Activated CD4-positive, CD25-positive, alpha-beta regulatory T cell treated with anti-CD3 and anti-CD28 coated beads, Interleukin-2, amount 50 U/mL, for 72 hours (primary cell): ENCODE measurements around the gene NEK7.

ENCODE experiments used
- DNase-seq: peaks from one replicate; pipeline ENCODE4 v3.0.0; 2021

Gene NEK7

GRCh38 chr1:198363625-198364151 is 206.9 kb downstream of the NEK7 start:
- DNase-seq: no peak

GRCh38 chr1:198364471-198364870 is 207.7 kb downstream of the NEK7 start:
- no peak for DNase-seq

- DNase-seq: no peak
These were observed 210.5 kb downstream of the NEK7 start for GRCh38 chr1:198367296-198367695.

- DNase-seq: no peak
These were observed 214.2 kb downstream of the NEK7 start for GRCh38 chr1:198370996-198371395.
